ENCODE results near the gene ACOD1. TPM values are rescaled to one million over a fixed set of nuclear protein-coding genes. Genes with fewer than 3 reads are reported as not detected.

The ACOD1 gene
- polyA plus RNA-seq, 1 of the 3 experiments (the other 2 are of a cell fraction): not detected

DNA sequence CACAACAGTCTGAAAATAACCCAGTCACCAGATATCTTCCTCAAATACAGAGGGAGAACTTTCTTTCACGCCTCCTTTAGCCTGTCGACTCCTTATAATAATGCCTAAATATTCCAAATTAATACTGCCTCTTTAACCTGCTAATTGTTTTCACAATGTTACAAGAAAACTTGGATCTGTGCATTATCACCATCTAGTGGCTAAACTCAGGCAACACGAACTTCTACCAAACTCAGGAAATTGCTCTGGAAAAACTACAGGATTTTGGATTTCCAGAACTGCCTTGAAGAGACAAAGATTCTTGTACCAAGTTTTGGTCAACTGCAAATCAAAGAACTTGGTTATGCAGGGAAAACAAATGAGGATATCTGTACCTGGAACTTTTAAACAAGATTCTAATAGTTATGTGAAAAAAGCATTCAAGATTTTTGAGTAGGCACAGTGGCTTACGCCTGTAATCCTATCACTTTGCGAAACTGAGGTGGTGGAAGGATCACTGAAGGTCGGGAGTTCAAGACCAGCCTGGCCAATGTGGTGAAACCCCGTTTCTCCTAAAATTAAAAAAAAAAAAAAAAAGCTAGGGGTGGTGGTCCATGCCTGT lies 54.4 kb downstream of the ACOD1 start:
- H3K27me3 ChIP-seq (ENCODE audit: insufficient read depth): no peaks in the 10 kb centered on the region
- no peaks in the 10 kb centered on the region for H3K9me3 ChIP-seq
- no peak overlapping the region for H2AFZ ChIP-seq (ENCODE audit: low read depth)
- peaks cover 24% of the 10 kb centered on the region; the same call in 1 of the 2 replicates for H3K79me2 ChIP-seq (ENCODE audit: insufficient read depth)
- H3K9me2 ChIP-seq: no peaks in the 10 kb centered on the region
- no peak overlapping the region for H3K9ac ChIP-seq
- H3K4me3 ChIP-seq (ENCODE audit: low read depth in 2 of 2, low read length in 1 of 2): no peak overlapping the region
- H3F3A ChIP-seq (replicated peaks; ENCODE audit: insufficient read depth): peaks cover 22% of the 10 kb centered on the region
- TF ChIP-seq RCOR1 (IDR thresholded peaks at IDR 0.05; ENCODE audit: low read length) (no peak), PBX3 (IDR thresholded peaks at IDR 0.05) (no peak), MEF2A (IDR thresholded peaks at IDR 0.05; ENCODE audit: borderline replicate concordance, low read depth) (no peak), RAD21 (IDR thresholded peaks at IDR 0.05; ENCODE audit: low read length) (peak; percentile 59), RFX5 (IDR thresholded peaks at IDR 0.05; ENCODE audit: low read length) (no peak), YY1 (IDR thresholded peaks at IDR 0.05; ENCODE audit: low read depth) (no peak), NFIC (IDR thresholded peaks at IDR 0.05; ENCODE audit: borderline replicate concordance) (no peak), ELF1 (IDR thresholded peaks at IDR 0.05) (no peak), USF1 (IDR thresholded peaks at IDR 0.05; ENCODE audit: borderline replicate concordance, low read depth) (no peak), FOXM1 (IDR thresholded peaks at IDR 0.05; ENCODE audit: low read depth) (no peak), SMC3 (IDR thresholded peaks at IDR 0.05; ENCODE audit: low read depth, low read length) (peak; percentile 27; the same call in 1 of the 2 replicates), FOXJ3 (CRISPR knock-in tag; IDR thresholded peaks at IDR 0.05) (no peak), EZH2phosphoT487 (IDR thresholded peaks at IDR 0.05; ENCODE audit: borderline replicate concordance, low read depth) (no peak), RXRA (IDR thresholded peaks at IDR 0.05; ENCODE audit: borderline replicate concordance, low read depth) (no peak), GABPA (IDR thresholded peaks at IDR 0.05; ENCODE audit: low read depth) (no peak)
- TF ChIP-seq, protein P1, sequence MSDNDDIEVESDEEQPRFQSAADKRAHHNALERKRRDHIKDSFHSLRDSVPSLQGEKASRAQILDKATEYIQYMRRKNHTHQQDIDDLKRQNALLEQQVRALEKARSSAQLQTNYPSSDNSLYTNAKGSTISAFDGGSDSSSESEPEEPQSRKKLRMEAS (IDR thresholded peaks at IDR 0.05; ENCODE audit: low read depth): no peak
- TF ChIP-seq, protein P2, sequence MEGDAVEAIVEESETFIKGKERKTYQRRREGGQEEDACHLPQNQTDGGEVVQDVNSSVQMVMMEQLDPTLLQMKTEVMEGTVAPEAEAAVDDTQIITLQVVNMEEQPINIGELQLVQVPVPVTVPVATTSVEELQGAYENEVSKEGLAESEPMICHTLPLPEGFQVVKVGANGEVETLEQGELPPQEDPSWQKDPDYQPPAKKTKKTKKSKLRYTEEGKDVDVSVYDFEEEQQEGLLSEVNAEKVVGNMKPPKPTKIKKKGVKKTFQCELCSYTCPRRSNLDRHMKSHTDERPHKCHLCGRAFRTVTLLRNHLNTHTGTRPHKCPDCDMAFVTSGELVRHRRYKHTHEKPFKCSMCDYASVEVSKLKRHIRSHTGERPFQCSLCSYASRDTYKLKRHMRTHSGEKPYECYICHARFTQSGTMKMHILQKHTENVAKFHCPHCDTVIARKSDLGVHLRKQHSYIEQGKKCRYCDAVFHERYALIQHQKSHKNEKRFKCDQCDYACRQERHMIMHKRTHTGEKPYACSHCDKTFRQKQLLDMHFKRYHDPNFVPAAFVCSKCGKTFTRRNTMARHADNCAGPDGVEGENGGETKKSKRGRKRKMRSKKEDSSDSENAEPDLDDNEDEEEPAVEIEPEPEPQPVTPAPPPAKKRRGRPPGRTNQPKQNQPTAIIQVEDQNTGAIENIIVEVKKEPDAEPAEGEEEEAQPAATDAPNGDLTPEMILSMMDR (IDR thresholded peaks at IDR 0.05): peak; percentile 76
- peaks cover 58 to 59% of the 10 kb centered on the region in 2 experiments for H3K36me3 ChIP-seq (replicated peaks in 1 of 2; ENCODE audit: control insufficient read depth in 1 of 2, insufficient read depth in 2 of 2, low read length in 1 of 2)
- WGBS (ENCODE audit: low lambda C conversion rate): 50% methylated on average over 7 of the region's 7 CpGs
- peaks cover 0 to 6% of the 10 kb centered on the region in 2 experiments; a peak in 2 of 4 replicates for H3K4me1 ChIP-seq (ENCODE audit: control insufficient read depth in 1 of 2, insufficient read depth in 2 of 2, low read depth in 1 of 2, low read length in 1 of 2)
- DNase-seq: peak; percentile 30
- POLR2A ChIA-PET: no interaction called here
- peaks cover 13% of the 10 kb centered on the region; the same call in 1 of the 2 replicates for H4K20me1 ChIP-seq (ENCODE audit: insufficient read depth)
- no peak overlapping the region for H3K4me2 ChIP-seq
- CTCF ChIA-PET: interaction anchor here (0.6 to 4.8 kb wide), 11 partner anchors 9 to 475 kb away, joined by 3 to 19 read pairs (median 3); no protein-coding TSS in a partner anchor
- peak overlapping the region in 1 of 2 experiments; percentile 39; a peak in 1 of 4 replicates for H3K27ac ChIP-seq (ENCODE audit: low read depth in 2 of 2, low read length in 1 of 2)

Other genes starting within 250 kb of the ACOD1 start
- 0.93 and 1.0 TPM in 2 replicates for gene KCTD12, start 62.1 kb upstream of the ACOD1 start, polyA plus RNA-seq (2012; rRNA removed)
- gene CLN5, start 43.6 kb downstream of the ACOD1 start, polyA plus RNA-seq (2012; rRNA removed): 11.6 and 13.3 TPM in 2 replicates
- 13.6 and 19.2 TPM in 2 replicates for gene FBXL3, start 78.6 kb downstream of the ACOD1 start, polyA plus RNA-seq (2012; rRNA removed)